GM21381 (cell line): ENCODE data around the gene DDX49.
"Not testable (repeated sequence)": the region's sequence is repeated elsewhere in the genome, so short reads cannot be mapped to it uniquely, and the experiment has no call there.

Experiments
- ATAC-seq: cut with Tn5 transposase; IDR thresholded peaks from one replicate; pipeline ENCODE4 v1.9.1; 2021; ENCODE audit warnings: mild to moderate bottlenecking, moderate library complexity; ENCODE audit not compliant: unreplicated experiment

The DDX49 gene

DNA sequence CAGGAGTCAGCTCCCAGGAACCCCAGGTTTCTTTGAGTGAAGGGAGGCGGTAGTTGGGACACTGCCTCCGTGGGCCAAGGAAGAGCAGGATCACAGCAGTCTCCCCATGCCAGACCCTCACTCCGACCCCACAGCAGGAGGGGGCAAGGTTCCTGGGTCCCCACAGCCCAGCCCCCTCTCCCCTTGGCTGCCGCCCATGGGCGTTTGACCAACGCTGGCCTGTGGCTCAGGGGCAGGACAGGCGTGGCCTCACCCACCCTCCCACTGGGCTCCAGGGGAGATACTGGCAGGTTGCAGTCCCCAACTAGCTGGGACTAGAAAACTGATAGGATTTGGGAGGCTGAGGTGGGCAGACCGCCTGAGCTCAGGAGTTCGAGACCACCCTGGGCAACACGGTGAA lies 9.5 kb upstream of the DDX49 start:
- ATAC-seq, result no peak

DNA sequence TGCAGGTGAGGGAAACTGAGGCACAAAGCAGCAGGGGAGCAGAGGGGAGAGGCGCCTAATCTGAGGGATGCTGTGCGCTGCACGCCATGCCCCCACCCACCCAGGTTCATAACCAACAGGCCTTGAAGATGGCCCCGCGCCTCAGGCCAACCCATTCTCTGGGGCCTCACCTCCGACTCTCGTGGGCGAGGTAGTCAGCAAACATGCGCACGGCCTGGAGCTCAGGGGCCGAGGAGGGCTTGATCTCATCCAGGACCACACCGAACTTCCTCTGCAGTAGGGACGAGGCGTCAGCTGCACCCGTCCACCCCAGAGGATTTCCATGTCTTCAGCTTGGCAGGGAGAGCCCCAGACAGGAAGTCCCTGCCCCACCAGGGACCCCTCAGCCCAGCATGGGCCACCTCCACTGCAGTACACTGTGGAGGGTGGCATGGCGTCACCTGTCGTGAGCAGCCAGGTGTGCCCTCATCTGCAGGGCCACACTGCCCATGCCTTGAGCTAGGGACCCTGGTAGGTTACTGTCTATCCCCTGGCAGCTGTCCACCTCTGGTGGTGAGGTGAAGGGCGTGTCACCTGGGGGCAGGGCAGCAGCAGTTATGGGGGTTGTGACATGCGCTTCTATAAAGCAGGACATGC lies 8.6 kb upstream of the DDX49 start:
- no peak for ATAC-seq

DNA sequence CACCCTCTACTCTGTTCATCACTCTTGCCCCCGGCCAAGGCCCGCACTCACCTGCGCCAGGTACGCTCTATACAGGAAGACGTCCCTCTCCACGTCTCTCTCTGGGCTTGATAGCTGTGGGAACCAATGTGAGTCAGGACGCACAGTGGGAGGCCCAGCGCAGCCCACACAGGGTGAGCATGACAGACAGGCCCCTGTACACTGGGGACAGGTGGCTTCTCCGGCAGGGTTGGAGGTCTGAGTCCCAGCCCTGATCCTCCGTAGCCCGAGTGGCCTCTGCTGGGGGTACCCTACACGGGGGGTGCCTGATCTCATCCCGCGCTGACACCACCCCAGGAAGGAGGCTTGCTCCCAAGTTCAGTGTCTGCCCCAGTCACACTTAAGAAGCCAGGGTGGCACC lies 6.6 kb upstream of the DDX49 start:
- no peak for ATAC-seq

DNA sequence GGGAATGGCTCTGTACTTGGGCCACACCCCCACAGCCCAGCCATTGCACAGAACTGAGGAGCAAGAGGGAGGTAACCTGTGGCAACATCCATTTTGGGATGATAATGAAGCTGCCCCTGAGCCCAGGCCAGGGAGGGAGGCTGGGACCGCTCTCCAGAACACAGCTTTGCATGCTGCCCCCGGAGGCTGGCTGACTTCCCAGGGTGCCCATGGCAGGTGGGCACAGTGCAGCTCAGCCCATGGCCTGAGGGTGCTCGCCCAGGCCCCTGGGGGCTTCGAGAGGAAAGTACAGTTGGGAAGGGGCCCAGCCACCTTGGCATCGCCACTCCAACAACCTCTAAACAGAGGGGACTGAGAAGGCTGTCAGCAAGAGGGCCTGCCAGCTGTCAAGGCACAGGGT lies 6.0 kb upstream of the DDX49 start:
- no peak for ATAC-seq

DNA sequence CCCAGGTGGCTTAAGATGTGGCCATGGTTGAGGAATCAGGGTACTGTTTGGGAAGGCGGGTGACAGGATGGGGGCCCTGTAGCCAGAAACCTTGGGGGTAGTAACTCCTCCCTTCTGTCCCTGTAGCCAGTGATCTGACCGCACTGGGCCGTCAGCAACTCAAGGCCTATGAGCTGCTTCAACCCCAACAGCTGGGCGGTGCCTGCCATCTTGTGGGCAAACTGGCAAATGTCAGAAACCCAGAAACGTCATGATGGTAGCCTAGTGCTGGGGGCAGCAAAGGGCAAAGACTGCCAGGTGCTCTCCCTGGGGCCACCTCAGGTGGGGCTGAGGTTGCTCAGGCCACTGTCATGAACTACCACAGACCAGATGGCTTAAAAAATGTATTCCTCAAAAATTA lies 3.9 kb upstream of the DDX49 start:
- no peak for ATAC-seq

DNA sequence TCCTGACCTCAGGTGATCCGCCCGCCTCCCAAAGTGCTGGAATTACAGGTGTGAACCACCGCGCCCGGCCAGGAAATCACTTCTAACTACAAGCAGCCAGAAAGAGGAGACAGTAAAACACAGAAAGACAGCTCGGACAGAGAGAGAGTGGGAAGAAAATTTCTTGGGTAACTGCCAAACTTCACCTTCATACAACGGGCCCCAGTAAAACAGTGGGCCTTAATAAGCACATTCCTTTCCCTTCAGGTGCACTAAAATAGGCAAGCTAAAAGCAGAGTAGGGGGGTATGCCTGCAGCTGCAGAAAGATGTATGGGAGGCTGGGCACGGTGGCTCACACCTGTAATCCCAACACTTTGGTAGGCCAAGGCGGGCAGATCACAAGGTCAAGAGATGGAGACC lies 1.9 kb upstream of the DDX49 start:
- not testable (repeated sequence) for ATAC-seq

DNA sequence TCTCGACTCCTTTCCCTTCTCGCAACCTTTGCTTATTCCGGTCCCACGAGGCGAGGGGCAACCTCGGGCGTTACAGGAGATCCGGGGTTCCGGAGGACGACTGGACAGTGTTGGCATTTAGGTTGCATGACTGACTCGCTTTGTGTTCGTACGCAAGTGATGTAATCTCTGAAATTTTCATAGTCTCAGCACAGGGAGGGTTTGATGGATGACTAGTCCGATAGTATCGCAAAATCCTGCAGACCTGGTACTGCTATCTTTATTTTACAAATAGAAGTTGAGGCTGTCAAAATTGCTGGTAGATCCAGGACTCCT lies 342 bp downstream of the DDX49 start:
- no peak for ATAC-seq

DNA sequence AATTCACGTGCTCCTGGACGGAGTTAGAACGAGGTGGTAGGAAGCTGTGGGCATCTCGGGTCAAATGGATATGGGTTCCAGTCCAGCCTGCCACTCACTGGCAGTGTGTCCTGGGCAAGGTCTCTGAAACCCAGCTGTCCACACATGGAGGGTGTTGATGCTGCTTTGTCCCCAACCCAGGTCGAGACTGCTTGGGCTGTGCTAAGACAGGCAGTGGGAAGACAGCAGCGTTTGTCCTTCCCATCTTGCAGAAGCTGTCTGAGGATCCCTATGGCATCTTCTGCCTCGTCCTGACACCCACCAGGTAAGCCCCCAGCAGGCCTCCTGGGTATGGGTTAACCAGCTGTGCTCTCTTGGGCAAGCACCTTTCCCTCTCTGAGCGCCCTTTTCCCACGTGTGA lies 885 bp downstream of the DDX49 start:
- no peak for ATAC-seq

DNA sequence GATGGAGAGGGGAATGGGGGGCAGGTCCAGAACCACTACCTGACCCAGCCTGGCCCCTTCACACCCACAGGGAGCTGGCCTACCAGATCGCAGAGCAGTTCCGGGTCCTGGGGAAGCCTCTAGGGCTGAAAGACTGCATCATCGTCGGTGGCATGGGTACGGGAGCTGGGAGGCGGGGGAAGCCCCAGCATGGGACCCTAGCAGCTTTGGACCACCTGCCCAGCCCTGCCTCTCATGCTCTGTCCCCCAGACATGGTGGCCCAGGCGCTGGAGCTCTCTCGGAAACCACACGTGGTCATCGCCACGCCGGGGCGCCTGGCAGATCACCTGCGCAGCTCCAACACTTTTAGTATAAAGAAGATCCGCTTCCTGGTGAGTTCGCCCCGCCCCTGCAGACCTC lies 2.1 kb downstream of the DDX49 start:
- no peak for ATAC-seq

DNA sequence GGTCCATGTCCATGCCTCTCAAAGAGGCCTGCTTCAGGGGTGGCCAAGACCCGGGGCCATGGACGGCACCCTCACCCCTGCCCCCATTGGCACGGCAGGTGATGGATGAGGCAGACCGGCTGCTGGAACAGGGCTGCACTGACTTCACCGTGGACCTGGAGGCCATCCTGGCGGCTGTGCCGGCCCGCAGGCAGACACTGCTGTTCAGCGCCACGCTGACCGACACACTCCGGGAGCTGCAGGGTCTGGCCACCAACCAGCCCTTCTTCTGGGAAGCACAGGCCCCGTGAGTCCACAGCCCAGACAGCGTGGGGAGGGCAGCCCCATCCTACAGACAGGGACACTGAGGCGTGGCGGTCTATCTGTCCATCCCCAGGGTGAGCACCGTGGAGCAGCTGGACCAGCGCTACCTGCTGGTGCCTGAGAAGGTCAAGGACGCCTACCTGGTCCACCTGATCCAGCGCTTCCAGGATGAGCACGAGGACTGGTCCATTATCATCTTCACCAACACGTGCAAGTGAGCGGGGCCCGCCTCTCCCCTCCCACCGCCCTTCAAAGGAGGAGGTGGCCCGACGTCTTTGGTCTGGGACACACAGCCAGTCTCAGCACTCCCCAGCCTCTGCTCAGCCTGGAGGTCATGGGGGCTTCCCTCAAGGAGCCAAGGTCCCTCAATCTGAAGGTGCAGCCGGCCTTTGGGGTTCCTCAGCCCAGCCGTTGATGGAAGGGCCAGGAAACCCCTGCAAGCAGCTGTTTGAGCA lies 2.9 kb downstream of the DDX49 start:
- no peak for ATAC-seq

DNA sequence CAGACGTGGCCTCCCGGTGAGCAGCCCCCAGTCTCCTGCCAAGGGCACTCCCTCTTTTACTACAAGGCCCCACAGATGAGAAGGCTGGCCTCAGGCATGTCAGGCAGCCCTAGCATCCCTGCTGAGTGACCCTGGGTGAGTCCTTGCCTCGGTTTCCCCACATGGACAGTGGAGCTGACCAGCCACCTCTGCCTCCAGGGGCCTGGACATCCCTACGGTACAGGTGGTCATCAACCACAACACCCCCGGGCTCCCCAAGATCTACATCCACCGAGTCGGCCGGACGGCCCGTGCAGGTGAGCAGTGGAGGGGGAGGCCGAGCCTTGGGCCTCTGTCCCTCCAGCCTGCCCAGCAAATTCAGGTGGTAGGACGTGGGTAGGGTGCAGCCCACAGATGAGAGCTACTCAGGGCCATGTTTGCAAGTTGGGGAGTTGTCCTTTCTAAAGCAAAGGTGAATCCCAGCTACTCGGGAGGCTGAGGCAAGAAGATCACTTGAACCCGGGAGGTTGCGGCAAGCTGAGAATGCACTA lies 5.2 kb downstream of the DDX49 start:
- ATAC-seq, result no peak

DNA sequence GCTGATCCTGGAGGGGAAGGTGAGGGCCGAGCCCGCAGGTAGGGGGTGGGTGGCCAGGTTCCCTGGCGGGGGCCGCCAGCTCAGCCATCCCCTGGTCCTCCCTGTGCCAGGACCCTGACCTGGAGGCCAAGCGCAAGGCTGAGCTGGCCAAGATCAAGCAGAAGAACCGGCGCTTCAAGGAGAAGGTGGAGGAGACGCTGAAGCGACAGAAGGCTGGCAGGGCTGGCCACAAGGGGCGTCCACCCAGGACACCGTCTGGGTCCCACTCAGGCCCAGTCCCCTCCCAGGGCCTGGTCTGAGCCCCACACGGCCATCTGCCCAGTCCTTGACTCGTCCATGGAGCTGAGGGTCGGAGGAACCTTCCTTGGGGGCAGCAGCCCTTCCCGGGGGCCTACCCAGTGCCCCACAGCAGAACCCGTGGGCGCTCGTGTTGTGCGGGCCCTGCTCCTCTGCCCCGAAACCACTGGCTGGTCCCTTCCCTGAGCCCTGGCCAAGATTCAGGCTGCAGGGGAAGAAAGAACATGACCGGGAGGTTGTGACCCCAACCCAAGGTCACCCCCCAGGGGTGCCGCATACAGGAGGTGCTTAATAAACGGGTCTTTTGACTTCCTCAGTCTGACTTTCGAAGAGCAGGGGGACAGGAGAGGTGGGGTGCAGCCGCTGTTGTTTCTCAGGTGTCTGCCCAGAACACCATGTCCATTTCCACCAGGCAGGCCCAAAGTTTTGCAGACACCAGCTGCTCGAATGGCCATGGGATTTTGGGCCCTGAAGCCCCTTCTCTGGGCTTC lies 8.7 kb downstream of the DDX49 start:
- no peak for ATAC-seq

DNA sequence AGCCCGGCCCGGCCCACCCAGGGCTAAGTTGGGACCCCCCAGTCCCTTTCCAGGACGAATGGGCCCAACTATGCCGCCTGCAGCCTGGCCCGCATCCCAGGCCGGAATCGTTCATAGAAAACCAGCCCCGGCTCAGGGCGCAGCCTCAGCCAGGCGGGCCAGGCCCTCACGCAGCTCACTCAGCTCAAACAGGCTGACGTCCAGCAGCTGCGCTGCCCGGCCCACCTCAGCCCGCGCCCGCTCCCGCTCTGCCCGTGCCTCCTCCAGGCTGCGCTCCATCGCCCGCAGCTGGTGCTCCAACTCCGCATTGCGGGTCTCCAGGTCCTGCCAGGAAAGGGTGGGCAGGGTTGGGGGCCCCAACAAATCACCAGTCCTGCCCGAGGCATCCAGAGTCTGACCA lies 9.8 kb downstream of the DDX49 start:
- no peak for ATAC-seq

DNA sequence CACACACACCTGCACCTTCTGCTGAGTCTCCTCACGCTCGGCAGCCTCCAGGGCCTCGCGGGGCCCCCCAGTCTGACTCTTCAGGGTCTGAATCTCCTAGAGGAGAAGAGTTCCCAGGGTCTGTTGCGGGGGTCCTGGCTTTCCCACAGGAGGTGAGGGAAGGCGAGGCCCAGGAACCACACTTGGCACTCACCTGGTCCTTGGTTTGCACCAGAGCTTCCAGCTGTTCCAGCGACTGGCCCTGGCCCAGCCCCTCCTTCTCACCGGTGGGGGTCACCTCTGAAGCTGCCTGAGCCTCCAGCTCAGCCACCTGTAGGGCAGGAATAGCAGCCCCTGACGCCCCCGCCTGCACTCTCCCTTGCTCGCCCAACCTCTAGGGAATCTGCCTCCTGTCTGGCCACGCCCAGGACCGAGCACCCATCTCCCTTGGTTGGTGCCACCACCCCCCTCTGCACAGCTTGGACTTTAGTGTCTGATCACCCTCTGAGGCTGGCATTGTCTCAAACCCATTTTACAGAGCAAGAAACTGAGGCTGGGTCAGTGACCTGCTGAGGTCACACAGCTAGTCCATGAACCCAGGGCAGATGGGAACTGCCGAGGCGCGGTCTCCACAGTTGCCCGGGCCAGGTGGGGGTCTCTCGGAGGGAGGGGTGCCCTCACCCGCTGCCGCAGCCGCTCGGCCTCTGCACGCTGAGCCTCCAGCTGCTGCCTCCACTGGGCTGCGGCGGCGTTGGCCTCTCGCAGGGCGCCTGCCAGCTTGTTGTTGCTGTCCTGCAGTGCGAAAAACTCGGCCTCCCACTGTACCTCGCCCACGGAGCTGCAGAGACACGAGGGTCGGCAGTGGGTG lies 12.0 kb downstream of the DDX49 start:
- ATAC-seq, result no peak

DNA sequence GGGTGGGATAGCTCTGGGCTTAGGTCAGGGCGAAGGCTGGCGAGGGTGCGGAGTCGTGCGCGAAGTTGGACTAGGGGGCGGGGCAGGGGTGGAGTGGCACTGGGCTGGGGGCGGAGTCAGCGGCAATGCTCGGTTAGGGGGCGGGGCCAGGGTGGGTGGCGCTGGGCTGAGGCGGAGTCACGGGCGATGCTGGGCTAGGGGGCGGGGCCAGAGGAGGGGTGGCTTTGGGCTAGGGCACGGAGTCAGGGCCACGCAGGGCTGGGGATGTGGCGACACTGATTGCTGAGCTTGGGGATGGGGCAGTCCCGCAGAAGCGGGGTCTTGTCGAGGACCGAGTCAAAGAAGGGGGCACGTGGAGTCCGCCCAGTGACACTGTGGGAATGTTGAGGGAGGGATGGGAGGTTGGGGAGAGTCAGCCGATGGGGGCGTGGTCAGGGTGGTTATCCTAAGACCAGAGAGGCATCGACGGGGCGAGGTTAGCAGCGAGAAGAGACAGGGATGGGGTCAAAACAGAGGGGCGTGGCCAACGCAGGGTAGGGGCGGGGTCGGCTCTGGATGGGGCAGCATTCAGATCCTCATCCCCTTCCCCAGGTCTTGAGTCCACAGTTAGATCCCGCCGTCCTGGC lies 12.8 kb downstream of the DDX49 start:
- ATAC-seq, result no peak

DNA sequence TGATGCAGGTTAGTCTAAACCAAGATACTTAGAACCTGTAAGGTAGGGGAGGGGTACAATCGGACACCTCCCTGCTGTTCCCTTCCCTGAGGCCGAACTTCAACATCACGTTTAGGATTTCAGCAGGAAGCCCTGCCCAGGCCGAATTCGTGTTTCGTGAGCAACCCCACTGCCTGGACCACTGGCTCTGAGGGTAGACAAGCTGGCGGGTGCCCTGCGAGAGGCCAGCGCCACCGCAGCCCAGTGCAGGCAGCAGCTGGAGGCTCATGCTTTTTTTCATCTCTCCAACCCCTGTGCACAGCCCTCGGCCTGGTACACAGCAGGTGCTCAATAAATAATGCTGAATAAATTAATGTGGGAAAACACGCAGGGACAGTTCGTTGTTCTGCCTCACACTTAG lies 13.8 kb downstream of the DDX49 start:
- ATAC-seq, result no peak

DNA sequence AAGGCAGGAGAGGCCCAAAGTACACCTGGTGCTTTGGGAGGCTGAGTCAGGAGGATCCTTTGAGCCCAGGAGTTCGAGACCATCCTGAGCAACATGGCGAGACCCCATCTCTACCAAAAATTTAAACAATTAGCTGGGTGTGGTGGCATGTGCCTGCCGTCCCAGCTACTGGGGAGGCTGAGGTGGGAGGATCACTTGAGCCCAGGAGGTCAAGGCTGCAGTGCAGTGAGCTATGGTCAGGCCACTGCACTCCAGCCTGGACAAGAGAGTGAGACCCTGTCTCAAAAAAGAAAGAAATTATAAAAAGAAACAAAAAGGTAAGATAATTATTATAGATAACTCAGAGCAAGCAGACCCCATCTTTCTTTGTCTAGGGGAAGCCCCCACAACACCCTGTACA lies 19.6 kb downstream of the DDX49 start:
- no peak for ATAC-seq

DNA sequence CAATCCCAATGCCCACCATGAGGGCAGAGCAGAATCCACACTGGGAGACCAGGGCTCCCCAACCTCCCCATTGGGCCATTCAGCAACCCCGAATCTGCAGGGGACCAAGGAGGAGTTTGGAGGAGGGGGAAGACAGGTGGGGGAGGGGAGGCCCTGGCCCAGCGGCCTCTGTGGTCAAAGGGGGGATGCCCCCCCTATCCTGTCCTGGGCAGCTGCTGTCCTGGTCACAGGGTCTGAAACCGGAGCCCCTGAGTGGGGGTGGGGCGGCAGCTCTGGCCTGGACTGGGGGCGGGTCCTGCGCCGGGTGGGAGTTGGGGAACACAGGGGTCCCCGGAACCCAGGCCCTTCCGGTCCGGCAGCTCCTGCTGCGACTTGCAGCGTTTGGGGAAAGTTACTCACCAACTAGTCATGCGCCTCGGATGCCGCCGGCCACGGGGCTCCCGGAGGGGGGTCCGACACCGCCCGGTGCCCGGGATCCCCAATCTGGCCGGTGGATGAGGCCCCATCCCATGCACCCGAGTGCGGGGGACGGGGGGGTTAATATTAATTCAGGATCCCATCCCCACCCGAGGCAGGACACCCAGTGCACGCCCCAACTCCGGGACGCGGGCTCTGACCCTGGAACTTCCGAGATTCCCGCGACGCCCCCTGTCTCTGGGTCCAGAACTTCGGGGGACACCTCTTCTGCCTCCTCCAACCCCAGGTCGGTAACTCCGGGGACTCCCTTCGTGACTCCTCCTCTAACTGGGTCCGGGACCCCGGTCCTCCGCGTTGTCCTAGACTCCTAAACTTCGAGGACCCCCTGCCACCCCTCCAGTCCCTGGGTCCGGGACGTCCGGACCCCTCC lies 20.6 kb downstream of the DDX49 start:
- no peak for ATAC-seq

DNA sequence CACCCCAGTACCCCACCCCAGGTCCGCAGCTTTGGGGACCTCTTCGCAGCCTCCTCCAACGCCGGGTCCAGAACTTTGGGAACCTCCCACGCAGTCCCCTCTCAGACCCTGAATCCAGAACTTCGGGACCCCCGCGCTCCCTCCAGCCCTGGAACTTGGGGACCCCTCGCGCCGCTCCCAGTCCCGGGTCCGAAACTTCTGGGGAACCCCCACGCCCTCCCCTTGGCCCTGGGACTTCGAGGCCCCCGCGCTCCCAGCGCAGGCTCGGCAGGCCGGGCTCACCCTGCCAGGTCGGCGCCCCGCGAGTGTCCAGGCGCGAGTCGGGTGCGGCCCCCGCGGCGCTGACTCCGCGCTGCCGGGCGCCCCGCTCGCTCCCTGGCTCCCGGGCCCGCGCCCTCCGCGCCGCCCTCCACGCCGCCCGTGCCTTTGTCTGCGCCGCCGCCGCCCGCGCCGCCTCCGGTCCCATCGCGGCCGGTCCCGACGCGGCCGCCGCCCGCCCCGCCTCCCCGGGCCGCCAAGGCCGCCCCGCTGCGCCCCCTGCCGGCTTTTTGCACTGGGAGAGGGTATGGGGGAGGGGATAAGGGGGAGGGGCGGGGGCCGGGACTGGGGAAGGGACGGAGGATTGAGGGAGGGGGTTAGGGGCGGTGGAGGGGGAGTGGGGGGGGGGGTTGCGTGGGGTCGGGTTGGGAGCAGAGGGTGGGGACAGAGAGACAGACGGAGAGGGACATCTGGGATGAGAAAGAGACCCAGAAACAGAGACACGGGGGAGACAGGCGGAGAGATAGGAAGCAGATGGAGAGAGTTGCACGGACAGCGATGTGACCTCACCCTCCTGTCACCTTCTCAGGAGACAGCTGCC lies 21.5 kb downstream of the DDX49 start, which contains the start of gene HOMER3:
TSS of gene HOMER3 (minus strand) at position 449 of the 859 bp plus-strand sequence. CDS start 2,235 bp downstream, outside the sequence.
- no peak for ATAC-seq
